GM23338 (cell line): ENCODE results near the gene ST3GAL4. TPM values are rescaled to one million over a fixed set of nuclear protein-coding genes. Genes with fewer than 3 reads are reported as not detected.

ENCODE experiments used
- ATAC-seq: fragments of 200-7000 bp; cut with Tn5 transposase; 3 replicates; pipeline ENCODE4 v1.9.1; 2020
- DNase-seq: peaks from one replicate; pipeline ENCODE4 v3.0.0-alpha.2; 2015; ENCODE audit warnings: low spot score
- H2AFZ ChIP-seq: fragments of 200-600 bp; sonication (generic); 2 replicates; pipeline ENCODE4 v1.8.0; 2016; ENCODE audit warnings: antibody characterized with exemption, mild to moderate bottlenecking, moderate library complexity
- H3F3A ChIP-seq: fragments of 200-600 bp; sonication (generic); replicated peaks from 2 replicates; pipeline ENCODE4 v1.8.0; 2017; ENCODE audit warnings: antibody characterized with exemption, mixed run types, low read depth
- H3K27ac ChIP-seq: fragments of 200-600 bp; sonication (generic); 2 replicates; pipeline ENCODE4 v1.6.1; 2016; ENCODE audit warnings: low read depth
- H3K27me3 ChIP-seq: fragments of 200-600 bp; sonication (generic); 2 replicates; pipeline ENCODE4 v1.8.0; 2016; ENCODE audit warnings: mild to moderate bottlenecking, mixed run types, moderate library complexity; ENCODE audit not compliant: insufficient read depth
- H3K36me3 ChIP-seq: fragments of 200-600 bp; sonication (generic); 2 replicates; pipeline ENCODE4 v1.8.0; 2016; ENCODE audit warnings: mild to moderate bottlenecking; ENCODE audit not compliant: insufficient read depth
- H3K4me1 ChIP-seq: fragments of 200-600 bp; sonication (generic); 2 replicates; pipeline ENCODE4 v1.8.0; 2016; ENCODE audit warnings: mild to moderate bottlenecking, moderate library complexity; ENCODE audit not compliant: insufficient read depth
- H3K4me2 ChIP-seq: fragments of 200-600 bp; sonication (generic); 2 replicates; pipeline ENCODE4 v1.7.1; 2017; ENCODE audit warnings: mixed run types
- H3K4me3 ChIP-seq: fragments of 200-600 bp; sonication (generic); 2 replicates; pipeline ENCODE4 v1.6.1; 2016; ENCODE audit warnings: mixed run types
- H3K79me2 ChIP-seq: fragments of 200-600 bp; sonication (generic); replicated peaks from 2 replicates; pipeline ENCODE4 v1.8.0; 2017; ENCODE audit warnings: mild to moderate bottlenecking; ENCODE audit not compliant: insufficient read depth
- H3K9me2 ChIP-seq: fragments of 200-600 bp; sonication (generic); 2 replicates; pipeline ENCODE4 v1.8.0; 2017; ENCODE audit not compliant: insufficient read depth
- H4K20me1 ChIP-seq: fragments of 200-600 bp; sonication (generic); replicated peaks from 2 replicates; pipeline ENCODE4 v1.8.0; 2017; ENCODE audit warnings: mild to moderate bottlenecking; ENCODE audit not compliant: insufficient read depth
- H3K27ac Mint-ChIP-seq: 2 replicates; pipeline ENCODE4 v1.8.0; 2020; ENCODE audit warnings: inconsistent platforms, mild to moderate bottlenecking, moderate library complexity, mixed read lengths
- H3K27me3 Mint-ChIP-seq: 3 replicates; pipeline ENCODE4 v1.8.0; 2022; ENCODE audit warnings: low read depth, mild to moderate bottlenecking, moderate library complexity, mixed read lengths, inconsistent platforms; ENCODE audit not compliant: insufficient read depth, poor library complexity
- H3K36me3 Mint-ChIP-seq: 3 replicates; pipeline ENCODE4 v1.8.0; 2021; ENCODE audit warnings: low read depth, mild to moderate bottlenecking, inconsistent platforms, moderate library complexity, mixed read lengths
- H3K4me1 Mint-ChIP-seq: 3 replicates; pipeline ENCODE4 v1.8.0; 2020; ENCODE audit warnings: mild to moderate bottlenecking, inconsistent platforms, mixed read lengths
- H3K4me3 Mint-ChIP-seq: 3 replicates; pipeline ENCODE4 v1.8.0; 2021; ENCODE audit warnings: moderate library complexity, mild to moderate bottlenecking, inconsistent platforms, mixed read lengths
- H3K9me3 Mint-ChIP-seq: 3 replicates; pipeline ENCODE4 v1.8.0; 2020; ENCODE audit warnings: moderate library complexity, mild to moderate bottlenecking, inconsistent platforms, mixed read lengths
- CREB1 ChIP-seq: fragments of 250-450 bp; sonication (Bioruptor Pico); IDR thresholded peaks from 2 replicates; pipeline ENCODE4 v1.5.0; 2020; ENCODE audit warnings: low read depth, mild to moderate bottlenecking, moderate library complexity
- CTCF ChIP-seq, 2 experiments: fragments of 200-600 bp in 1 of 2; sonication (generic) in 1 of 2; conservative IDR thresholded peaks; 2 replicates each; pipeline versions ENCODE4 v1.5.1 to v1.6.1; 2016 to 2017; ENCODE audit warnings: antibody characterized with exemption in 2 of 2, low read depth in 2 of 2, mild to moderate bottlenecking in 2 of 2, moderate library complexity in 1 of 2
- ETS1 ChIP-seq: IDR thresholded peaks from 2 replicates; pipeline ENCODE4 v1.6.1; 2016; ENCODE audit warnings: antibody characterized with exemption
- EZH2 ChIP-seq: fragments of 200-600 bp; sonication (generic); IDR thresholded peaks from one replicate; pipeline ENCODE4 v1.8.0; 2017; ENCODE audit warnings: antibody characterized with exemption, mild to moderate bottlenecking, low read depth; ENCODE audit not compliant: unreplicated experiment
- EZH2phosphoT487 ChIP-seq: fragments of 200-600 bp; sonication (generic); IDR thresholded peaks from one replicate; pipeline ENCODE4 v1.8.1; 2018; ENCODE audit warnings: antibody characterized with exemption; ENCODE audit not compliant: unreplicated experiment
- JUNB ChIP-seq: IDR thresholded peaks from one replicate; pipeline ENCODE4 v1.6.1; 2016; ENCODE audit warnings: antibody characterized with exemption; ENCODE audit not compliant: unreplicated experiment
- NANOG ChIP-seq: IDR thresholded peaks from 2 replicates; pipeline ENCODE4 v1.6.1; 2016; ENCODE audit warnings: antibody characterized with exemption, borderline replicate concordance
- POLR2AphosphoS5 ChIP-seq: IDR thresholded peaks from 2 replicates; pipeline ENCODE4 v1.6.1; 2016; ENCODE audit warnings: antibody characterized with exemption, low read depth
- REST ChIP-seq: IDR thresholded peaks from one replicate; pipeline ENCODE4 v1.6.1; 2018; ENCODE audit warnings: antibody characterized with exemption; ENCODE audit not compliant: unreplicated experiment
- STAT1 ChIP-seq: IDR thresholded peaks from one replicate; pipeline ENCODE4 v1.6.1; 2016; ENCODE audit warnings: antibody characterized with exemption; ENCODE audit not compliant: unreplicated experiment
- ZNF114 ChIP-seq: fragments of 250-450 bp; sonication (Bioruptor Pico); IDR thresholded peaks from 2 replicates; pipeline ENCODE4 v1.5.0; 2020; ENCODE audit warnings: mild to moderate bottlenecking, moderate library complexity
- ZNF331 ChIP-seq: fragments of 250-450 bp; sonication (Bioruptor Pico); IDR thresholded peaks from 2 replicates; pipeline ENCODE4 v1.5.0; 2020; ENCODE audit warnings: low read depth, mild to moderate bottlenecking, moderate library complexity
- ZNF462 ChIP-seq: fragments of 250-450 bp; sonication (Bioruptor Pico); IDR thresholded peaks from 2 replicates; pipeline ENCODE4 v1.5.0; 2020; ENCODE audit warnings: mild to moderate bottlenecking, moderate library complexity
- polyA plus RNA-seq: library from polyadenylated mRNA; unstranded; fragments of >200 nt; fragmentation: Nextera tagmentation; extraction: Ambion mirVana; gene quantifications from 2 replicates; pipeline ENCODE4 v1.2.1, GENCODE V29; 2016
- total RNA-seq: library from RNA; depleted of rRNA; stranded (reverse); fragments of >200 nt; shearing (Covaris generic); gene quantifications from 2 replicates; pipeline ENCODE4 v1.2.3, GENCODE V29; 2014

The ST3GAL4 gene
- total and polyA plus RNA-seq, 2 experiments from 2014 or later: 10.1 to 28.0 TPM

- Histone ChIP-seq H3K9me2 (no peaks in the 10 kb centered on the region), H3K36me3 (no peaks in the 10 kb centered on the region), H3K4me2 (no peak overlapping the region), H3K4me3 (no peak overlapping the region), H3F3A (no peaks in the 10 kb centered on the region), H4K20me1 (no peaks in the 10 kb centered on the region), H3K4me1 (peaks cover 5% of the 10 kb centered on the region), H3K27ac (no peak overlapping the region), H2AFZ (no peak overlapping the region), H3K79me2 (no peaks in the 10 kb centered on the region), H3K27me3 (no peaks in the 10 kb centered on the region)
- ATAC-seq (no peak), DNase-seq (no peak)
- H3K4me3 Mint-ChIP-seq: no peak overlapping the region
- peaks cover 9% of the 10 kb centered on the region; the same call in 2 of the 3 replicates for H3K36me3 Mint-ChIP-seq
- H3K9me3 Mint-ChIP-seq: no peaks in the 10 kb centered on the region
- H3K27me3 Mint-ChIP-seq: peaks cover 10% of the 10 kb centered on the region
- H3K27ac Mint-ChIP-seq: no peak overlapping the region
- peaks cover 21% of the 10 kb centered on the region for H3K4me1 Mint-ChIP-seq
- TF ChIP-seq EZH2 (no peak), ZNF114 (no peak), REST (no peak), POLR2AphosphoS5 (no peak), CTCF (conservative IDR thresholded peaks at IDR 0.05; ENCODE audit: low read depth in 2 of 2) (no peak), EZH2phosphoT487 (no peak), ETS1 (no peak), CREB1 (CRISPR knock-in tag) (no peak), JUNB (no peak), STAT1 (no peak), ZNF331 (CRISPR knock-in tag) (no peak), NANOG (no peak), ZNF462 (CRISPR knock-in tag) (no peak)
Observed at GRCh38 chr11:126334659-126335462, 20.6 kb upstream of the ST3GAL4 start.
